Osteoblast (primary cell): ENCODE data around the gene CARD19. TPM values are rescaled to one million over a fixed set of nuclear protein-coding genes. Genes with fewer than 3 reads are reported as not detected.

Experiments used
- DNase-seq: peaks from one replicate; pipeline ENCODE4 v3.0.0; 2011; ENCODE audit warnings: low spot score, mixed read lengths; ENCODE audit not compliant: insufficient read length; ENCODE audit errors: missing footprints
- H2AFZ ChIP-seq: 2 replicates; pipeline ENCODE4 v1.6.0; 2011; ENCODE audit warnings: mild to moderate bottlenecking, low read length
- H3K27ac ChIP-seq: 2 replicates; pipeline ENCODE4 v1.5.1; 2011; ENCODE audit warnings: mild to moderate bottlenecking, low read depth, low read length, moderate library complexity
- H3K27me3 ChIP-seq: 2 replicates; pipeline ENCODE4 v1.6.0; 2012; ENCODE audit warnings: mild to moderate bottlenecking, control low read depth, inconsistent platforms, low read length, moderate library complexity; ENCODE audit not compliant: insufficient read depth
- H3K36me3 ChIP-seq: 2 replicates; pipeline ENCODE4 v1.5.1; 2011; ENCODE audit warnings: mild to moderate bottlenecking, low read length, control low read depth, moderate library complexity; ENCODE audit not compliant: insufficient read depth
- H3K4me1 ChIP-seq: 2 replicates; pipeline ENCODE4 v1.5.1; 2011; ENCODE audit warnings: mild to moderate bottlenecking, low read length, control low read depth, moderate library complexity; ENCODE audit not compliant: insufficient read depth
- H3K4me2 ChIP-seq: 2 replicates; pipeline ENCODE4 v1.6.0; 2011; ENCODE audit warnings: mild to moderate bottlenecking, low read length; ENCODE audit not compliant: insufficient read depth
- H3K4me3 ChIP-seq: fragments of 200-600 bp; sonication (generic); 3 replicates; pipeline ENCODE4 v1.5.1; 2012; ENCODE audit warnings: mild to moderate bottlenecking, low read length, inconsistent platforms; ENCODE audit not compliant: insufficient read depth
- H3K79me2 ChIP-seq: 2 replicates; pipeline ENCODE4 v1.6.0; 2012; ENCODE audit warnings: mild to moderate bottlenecking, low read length, control low read depth, inconsistent platforms; ENCODE audit not compliant: insufficient read depth
- H3K9me3 ChIP-seq: 2 replicates; pipeline ENCODE4 v1.5.1; 2011; ENCODE audit warnings: low read depth, low read length, control low read depth
- H4K20me1 ChIP-seq: 2 replicates; pipeline ENCODE4 v1.6.0; 2012; ENCODE audit warnings: mild to moderate bottlenecking, low read length, control low read depth; ENCODE audit not compliant: insufficient read depth
- CTCF ChIP-seq: IDR thresholded peaks from 2 replicates; pipeline ENCODE4 v1.5.1; 2011; ENCODE audit warnings: mild to moderate bottlenecking, low read depth, low read length, moderate library complexity; ENCODE audit errors: extremely low read depth
- total RNA-seq: library from RNA; depleted of rRNA; stranded (reverse); fragments of >200 nt; gene quantifications from 2 replicates; pipeline ENCODE4 v1.2.3, GENCODE V29; 2012

Gene CARD19
- total RNA-seq, 1 donor = 38.4 TPM

GRCh38 chr9:93060746-93061259 lies 35.2 kb upstream of the CARD19 start:
- H3K27ac ChIP-seq = no peak overlapping the region
- peaks cover 12% of the 10 kb centered on the region for H3K4me1 ChIP-seq
- DNase-seq = peak; percentile 98
- no peaks in the 10 kb centered on the region for H4K20me1 ChIP-seq
- peak overlapping the region; percentile 41 for H3K4me2 ChIP-seq
- no peaks in the 10 kb centered on the region for H3K79me2 ChIP-seq
- peak overlapping the region; percentile 38 for H2AFZ ChIP-seq
- no peaks in the 10 kb centered on the region for H3K9me3 ChIP-seq
- no peaks in the 10 kb centered on the region for H3K36me3 ChIP-seq
- no peak overlapping the region for H3K4me3 ChIP-seq
- TF ChIP-seq CTCF = no peak
- no peaks in the 10 kb centered on the region for H3K27me3 ChIP-seq

- Histone ChIP-seq H2AFZ (no peak overlapping the region), H3K4me1 (peaks cover 12% of the 10 kb centered on the region), H4K20me1 (no peaks in the 10 kb centered on the region), H3K4me3 (no peak overlapping the region), H3K4me2 (peak overlapping the region; percentile 41), H3K9me3 (no peaks in the 10 kb centered on the region), H3K36me3 (no peaks in the 10 kb centered on the region), H3K27ac (no peak overlapping the region), H3K79me2 (no peaks in the 10 kb centered on the region), H3K27me3 (no peaks in the 10 kb centered on the region)
- TF ChIP-seq CTCF = no peak
- DNase-seq = peak; percentile 89
These were observed 34.7 kb upstream of the CARD19 start for GRCh38 chr9:93061260-93061751.

GRCh38 chr9:93061791-93062763 lies 33.9 kb upstream of the CARD19 start:
- Histone ChIP-seq H3K27ac (no peak overlapping the region), H3K9me3 (no peaks in the 10 kb centered on the region), H3K4me2 (no peak overlapping the region), H3K4me1 (peaks cover 12% of the 10 kb centered on the region), H3K27me3 (no peaks in the 10 kb centered on the region), H2AFZ (no peak overlapping the region), H4K20me1 (no peaks in the 10 kb centered on the region), H3K4me3 (no peak overlapping the region), H3K79me2 (no peaks in the 10 kb centered on the region), H3K36me3 (no peaks in the 10 kb centered on the region)
- TF ChIP-seq CTCF = no peak
- DNase-seq = peak; percentile 74
